Astrocyte (in vitro differentiated cells and primary cell): ENCODE results near the gene CMSS1.

Experiments
- CTCF ChIP-seq: IDR thresholded peaks from 2 replicates; pipeline ENCODE4 v1.5.1; 2011; ENCODE audit warnings: low read depth, mild to moderate bottlenecking, inconsistent platforms, low read length, moderate library complexity; ENCODE audit not compliant: insufficient read depth
- EZH2 ChIP-seq: IDR thresholded peaks from 2 replicates; pipeline ENCODE4 v1.6.1; 2012; ENCODE audit warnings: mild to moderate bottlenecking, low read length, inconsistent platforms; ENCODE audit not compliant: insufficient read depth

GRCh38 chr3:99972380-99973104 is 154.9 kb downstream of the CMSS1 start:
- TF ChIP-seq EZH2 (no peak), CTCF (no peak)
